HepG2 (cell line): Measurements from ENCODE around the gene NEK8. TPM values are rescaled to one million over a fixed set of nuclear protein-coding genes. Genes with fewer than 3 reads are reported as not detected.
A peak's percentile ranks its signal among the peaks of the same experiment; 100 is the strongest.

Experiments used
- ATF7-NPFF ChIP-seq: sonication (generic); formaldehyde crosslinking; IDR thresholded peaks from 2 replicates; pipeline ENCODE4 v1.8.1; 2023; ENCODE audit warnings: mild to moderate bottlenecking, low read depth, missing genetic modification reagents, moderate library complexity
- CREB3 ChIP-seq: sonication (generic); formaldehyde crosslinking; IDR thresholded peaks from 2 replicates; pipeline ENCODE4 v1.5.0; 2020; ENCODE audit warnings: missing genetic modification reagents
- FOXM1 ChIP-seq: sonication (generic); formaldehyde crosslinking; IDR thresholded peaks from 2 replicates; pipeline ENCODE4 v1.5.0; 2020; ENCODE audit warnings: missing genetic modification reagents
- HNRNPK ChIP-seq: fragments of 200-400 bp; formaldehyde crosslinking; IDR thresholded peaks from 2 replicates; pipeline ENCODE4 v1.6.1; 2018; ENCODE audit warnings: low read length, low read depth, moderate library complexity, mild to moderate bottlenecking; ENCODE audit not compliant: poor library complexity, severe bottlenecking
- IRF9 ChIP-seq: sonication (generic); formaldehyde crosslinking; IDR thresholded peaks from 2 replicates; pipeline ENCODE4 v1.8.0; 2022; ENCODE audit warnings: missing genetic modification reagents, mild to moderate bottlenecking, borderline replicate concordance
- KDM2A ChIP-seq: sonication (generic); formaldehyde crosslinking; IDR thresholded peaks from 2 replicates; pipeline ENCODE4 v1.4.0; 2020; ENCODE audit warnings: low read depth, missing genetic modification reagents, borderline replicate concordance
- PITX1 ChIP-seq: sonication (generic); formaldehyde crosslinking; IDR thresholded peaks from 2 replicates; pipeline ENCODE4 v1.5.1; 2020; ENCODE audit warnings: mild to moderate bottlenecking, missing genetic modification reagents
- PPARG ChIP-seq: conservative IDR thresholded peaks from 2 replicates; pipeline ENCODE4 v1.6.1; 2016; ENCODE audit warnings: missing biosample characterization, missing genetic modification reagents
- PRDM4 ChIP-seq: sonication (generic); formaldehyde crosslinking; IDR thresholded peaks from 2 replicates; pipeline ENCODE4 v1.9.0; 2021; ENCODE audit warnings: missing genetic modification reagents, borderline replicate concordance
- RFX1 ChIP-seq: fragments of 450-650 bp; IDR thresholded peaks from 2 replicates; pipeline ENCODE4 v1.6.1; 2017
- RXRA ChIP-seq: sonication (generic); formaldehyde crosslinking; IDR thresholded peaks from 2 replicates; pipeline ENCODE4 v1.5.1; 2020; ENCODE audit warnings: missing genetic modification reagents
- SNAI1 ChIP-seq: sonication (generic); formaldehyde crosslinking; IDR thresholded peaks from 2 replicates; pipeline ENCODE4 v1.5.0; 2020; ENCODE audit warnings: mild to moderate bottlenecking, missing genetic modification reagents, borderline replicate concordance
- SNAPC4 ChIP-seq: sonication (generic); formaldehyde crosslinking; IDR thresholded peaks from 2 replicates; pipeline ENCODE4 v1.4.0; 2020; ENCODE audit warnings: mild to moderate bottlenecking, missing genetic modification reagents
- SRF ChIP-seq: IDR thresholded peaks from 2 replicates; pipeline ENCODE4 v1.6.1; 2011; ENCODE audit warnings: mild to moderate bottlenecking, low read depth, low read length, moderate library complexity
- ZNF709 ChIP-seq: sonication (generic); formaldehyde crosslinking; IDR thresholded peaks from 2 replicates; pipeline ENCODE4 v1.5.0; 2020; ENCODE audit warnings: mild to moderate bottlenecking, missing genetic modification reagents
- ZNF878 ChIP-seq: sonication (generic); formaldehyde crosslinking; IDR thresholded peaks from 2 replicates; pipeline ENCODE4 v1.8.1; 2023; ENCODE audit warnings: mild to moderate bottlenecking, missing genetic modification reagents, moderate library complexity
- polyA plus RNA-seq, 8 experiments: library from polyadenylated mRNA; depleted of rRNA in 3 of 8; stranded (reverse) in 7 of 8; unstranded in 1 of 8; fragments of >200 nt; fragmentation: Illumina TruSeq in 4 of 8; extraction: Trizol in 4 of 8; gene quantifications; 2 replicates each; pipeline versions ENCODE4 v1.2.1 to v1.2.3, GENCODE V29; 2011 to 2016; ENCODE audit warnings: low read depth in 4 of 8, missing spikeins in 1 of 8, mixed read lengths in 1 of 8; ENCODE audit not compliant: insufficient read depth in 1 of 8
- total RNA-seq, 5 experiments: library from RNA; depleted of rRNA; stranded (reverse); fragments of >200 nt; fragmentation: Illumina TruSeq; extraction: Trizol; gene quantifications; 2 replicates each; pipeline ENCODE4 v1.2.3, GENCODE V29; 2016; ENCODE audit warnings: low read depth in 1 of 5

Gene NEK8
- total and polyA plus RNA-seq, 2 of the 13 experiments (the other 11 are each of a cell fraction or from before 2014, with no cell fraction given), result 5.8 to 13.5 TPM

- TF ChIP-seq HNRNPK (peak; percentile 72), RXRA (peak; percentile 72), RFX1 (no peak), SNAPC4 (CRISPR knock-in tag) (no peak), SRF (no peak), PITX1 (0 out of 2 replicates have a peak, but pooled peaks have one; percentile 10), KDM2A (CRISPR knock-in tag) (peak; percentile 59; the same call in 1 of the 2 replicates), PPARG (no peak), IRF9 (CRISPR knock-in tag) (0 out of 2 replicates have a peak, but pooled peaks have one; percentile 22), PRDM4 (CRISPR knock-in tag) (no peak), ZNF709 (CRISPR knock-in tag) (no peak), ZNF878 (CRISPR knock-in tag) (no peak), ATF7-NPFF (CRISPR knock-in tag) (no peak), CREB3 (CRISPR knock-in tag) (no peak), SNAI1 (no peak), FOXM1 (CRISPR knock-in tag) (no peak)
Observed at GRCh38 chr17:28744972-28745785, 16.6 kb downstream of the NEK8 start (continued).
